GM23248 (cell line): ENCODE data around the gene PDE4C. TPM values are rescaled to one million over a fixed set of nuclear protein-coding genes. Genes with fewer than 3 reads are reported as not detected.
A peak's percentile ranks its signal among the peaks of the same experiment; 100 is the strongest.

ENCODE experiments used
- DNase-seq: peaks from one replicate; pipeline ENCODE4 v3.0.0-alpha.2; 2015
- H2AFZ ChIP-seq: fragments of 200-600 bp; sonication (generic); 2 replicates; pipeline ENCODE4 v1.6.1; 2016; ENCODE audit warnings: antibody characterized with exemption
- H3F3A ChIP-seq: fragments of 200-600 bp; sonication (generic); 2 replicates; pipeline ENCODE4 v1.6.1; 2016; ENCODE audit warnings: mild to moderate bottlenecking, antibody characterized with exemption, mixed run types; ENCODE audit not compliant: insufficient read depth
- H3K27ac ChIP-seq: fragments of 200-600 bp; sonication (generic); 2 replicates; pipeline ENCODE4 v1.5.1; 2016; ENCODE audit warnings: mild to moderate bottlenecking
- H3K27me3 ChIP-seq: fragments of 200-600 bp; sonication (generic); replicated peaks from 2 replicates; pipeline ENCODE4 v1.6.1; 2016; ENCODE audit warnings: mild to moderate bottlenecking; ENCODE audit not compliant: insufficient read depth
- H3K36me3 ChIP-seq: fragments of 200-600 bp; sonication (generic); 2 replicates; pipeline ENCODE4 v1.6.1; 2016; ENCODE audit warnings: low read depth, mild to moderate bottlenecking
- H3K4me1 ChIP-seq: fragments of 200-600 bp; sonication (generic); 2 replicates; pipeline ENCODE4 v1.6.1; 2016; ENCODE audit warnings: mild to moderate bottlenecking; ENCODE audit not compliant: insufficient read depth
- H3K4me2 ChIP-seq: fragments of 200-600 bp; sonication (generic); one replicate; pipeline ENCODE4 v1.6.1; 2016; ENCODE audit warnings: mild to moderate bottlenecking; ENCODE audit not compliant: unreplicated experiment
- H3K4me3 ChIP-seq: fragments of 200-600 bp; sonication (generic); 2 replicates; pipeline ENCODE4 v1.5.1; 2016; ENCODE audit warnings: mild to moderate bottlenecking
- H3K79me2 ChIP-seq: fragments of 200-600 bp; sonication (generic); 2 replicates; pipeline ENCODE4 v1.6.1; 2016; ENCODE audit warnings: mild to moderate bottlenecking; ENCODE audit not compliant: insufficient read depth
- H3K9ac ChIP-seq: fragments of 200-600 bp; sonication (generic); 2 replicates; pipeline ENCODE4 v1.6.1; 2016; ENCODE audit warnings: mild to moderate bottlenecking
- H3K9me2 ChIP-seq: fragments of 200-600 bp; sonication (generic); 2 replicates; pipeline ENCODE4 v1.6.1; 2016; ENCODE audit warnings: mixed run types, mild to moderate bottlenecking, moderate library complexity; ENCODE audit not compliant: insufficient read depth
- H3K9me3 ChIP-seq: fragments of 200-600 bp; sonication (generic); one replicate; pipeline ENCODE4 v1.6.1; 2017; ENCODE audit warnings: low read depth
- H4K20me1 ChIP-seq: fragments of 200-600 bp; sonication (generic); 2 replicates; pipeline ENCODE4 v1.6.0; 2016; ENCODE audit not compliant: insufficient read depth
- EZH2 ChIP-seq: fragments of 200-600 bp; sonication (generic); IDR thresholded peaks from 2 replicates; pipeline ENCODE4 v1.6.1; 2018; ENCODE audit warnings: antibody characterized with exemption, mild to moderate bottlenecking; ENCODE audit not compliant: insufficient read depth, poor library complexity, severe bottlenecking
- EZH2phosphoT487 ChIP-seq: fragments of 200-600 bp; sonication (generic); IDR thresholded peaks from 2 replicates; pipeline ENCODE4 v1.6.1; 2018; ENCODE audit warnings: antibody characterized with exemption, moderate library complexity, mild to moderate bottlenecking, low read depth; ENCODE audit not compliant: insufficient read depth
- WGBS, 2 experiments: methylation state at CpG; one replicate each; pipeline ENCODE4 v1.1.6; 2015 to 2017; ENCODE audit warnings: low lambda C conversion rate in 2 of 2, low coverage in 1 of 2; ENCODE audit errors: missing lambda C conversion rate in 2 of 2; 5-methylcytosine and 5-hydroxymethylcytosine counted together
- in situ Hi-C: fragments of 300-500 bp; cut with MboI; formaldehyde crosslinking; loops from 2 replicates; pipeline ENCODE4 v1.15.0; 2020
- polyA plus RNA-seq: library from polyadenylated mRNA; unstranded; fragments of >200 nt; fragmentation: Nextera tagmentation; extraction: Ambion mirVana; gene quantifications from 2 replicates; pipeline ENCODE4 v1.2.1, GENCODE V29; 2016
- total RNA-seq: library from RNA; depleted of rRNA; stranded (reverse); fragments of >200 nt; shearing (Covaris generic); gene quantifications from 2 replicates; pipeline ENCODE4 v1.2.3, GENCODE V29; 2014

PDE4C gene
- total and polyA plus RNA-seq, 2 experiments from 2014 or later = 0.22 to 0.40 TPM

- peak overlapping the region; percentile 47 for H3K9ac ChIP-seq
- in situ Hi-C loops = no loop called here
- H3F3A ChIP-seq = peaks cover 11% of the 10 kb centered on the region; the same call in 1 of the 2 replicates
- peak overlapping the region; percentile 68 for H3K4me2 ChIP-seq
- H3K9me3 ChIP-seq = no peaks in the 10 kb centered on the region
- H2AFZ ChIP-seq = peak overlapping the region; percentile 2; the same call in 1 of the 2 replicates
- TF ChIP-seq EZH2 = no peak
- TF ChIP-seq EZH2phosphoT487 = no peak
- 5 to 9% methylated on average over 31 to 32 of the region's 32 CpGs for WGBS, 2 experiments
- no peaks in the 10 kb centered on the region for H3K79me2 ChIP-seq
- no peaks in the 10 kb centered on the region for H3K36me3 ChIP-seq
- no peaks in the 10 kb centered on the region for H3K9me2 ChIP-seq
- H3K4me3 ChIP-seq = peak overlapping the region; percentile 45
- H3K4me1 ChIP-seq = peaks cover 17% of the 10 kb centered on the region
- H3K27ac ChIP-seq = peak overlapping the region; percentile 79
- peak; percentile 95 for DNase-seq
- H3K27me3 ChIP-seq = no peaks in the 10 kb centered on the region
- H4K20me1 ChIP-seq = no peaks in the 10 kb centered on the region
Observed at GRCh38 chr19:18208098-18208951, 17.9 kb downstream of the PDE4C start.

DNA sequence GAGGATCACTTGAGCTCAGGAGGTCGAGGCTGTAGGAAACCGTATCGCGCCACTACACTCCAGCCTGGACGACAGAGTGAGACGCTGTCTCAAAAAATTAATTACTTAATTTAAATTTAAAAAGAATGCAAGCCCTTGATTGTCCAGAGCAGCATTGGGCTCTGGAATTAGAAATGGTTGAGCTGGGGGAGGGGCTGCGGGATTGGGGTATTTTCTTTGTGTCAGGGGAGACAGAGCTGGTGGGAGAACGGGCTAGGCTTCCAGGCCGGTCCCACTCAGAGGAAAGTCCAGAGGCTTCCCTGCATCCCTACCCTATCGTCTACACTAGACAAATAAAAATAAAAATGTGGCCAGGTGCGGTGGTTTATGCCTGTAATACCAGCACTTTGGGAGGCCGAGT, 20.2 kb downstream of the PDE4C start:
- H3K4me3 ChIP-seq = no peak overlapping the region

DNA sequence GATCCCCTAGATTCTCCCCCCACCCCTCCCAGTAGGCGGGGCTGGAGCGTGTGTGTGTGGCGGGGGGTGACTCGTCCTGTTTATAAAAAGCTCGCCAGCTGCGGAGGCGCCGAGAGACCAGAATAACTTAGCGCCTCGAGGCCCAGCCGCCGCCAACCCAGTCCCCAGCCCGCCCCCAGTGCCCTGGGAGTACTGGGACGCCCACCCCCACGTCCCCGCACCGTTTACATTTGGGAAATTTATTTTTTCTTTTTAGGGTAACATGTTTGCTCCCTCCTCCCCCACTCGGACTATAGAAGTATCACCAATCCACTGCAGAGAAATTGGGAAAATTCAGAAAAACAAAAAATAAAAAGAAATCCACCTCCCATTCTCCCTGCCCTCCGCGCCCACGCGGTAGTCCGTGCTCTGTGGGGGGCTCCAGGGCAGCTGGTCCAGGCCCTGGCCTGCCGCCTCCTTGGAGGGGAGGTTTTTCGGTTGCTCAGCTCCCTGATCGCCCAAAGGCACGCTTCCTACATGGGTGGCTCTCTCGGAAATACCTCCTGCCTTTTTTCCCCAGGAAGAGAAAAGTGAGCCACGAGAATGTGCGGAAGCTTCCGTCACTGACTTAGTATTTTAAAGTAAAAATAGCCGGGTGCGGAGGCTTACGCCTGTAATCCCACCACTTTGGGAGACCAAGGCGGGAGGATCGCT, 20.9 kb downstream of the PDE4C start:
- peak overlapping the region; percentile 95 for H3K9ac ChIP-seq
- H3K27me3 ChIP-seq = no peaks in the 10 kb centered on the region
- no peaks in the 10 kb centered on the region for H3K36me3 ChIP-seq
- TF ChIP-seq EZH2phosphoT487 (no peak), EZH2 (no peak)
- 22 to 30% methylated on average over 26 to 36 of the region's 36 CpGs for WGBS, 2 experiments
- peaks cover 11% of the 10 kb centered on the region; the same call in 1 of the 2 replicates for H3F3A ChIP-seq
- peak overlapping the region; percentile 79 for H3K4me3 ChIP-seq
- peaks cover 15% of the 10 kb centered on the region for H3K4me1 ChIP-seq
- H3K9me3 ChIP-seq = no peaks in the 10 kb centered on the region
- H3K4me2 ChIP-seq = peak overlapping the region; percentile 96
- H4K20me1 ChIP-seq = no peaks in the 10 kb centered on the region
- peak overlapping the region; percentile 98 for H3K27ac ChIP-seq
- in situ Hi-C loops = no loop called here
- peak overlapping the region; percentile 84 for H2AFZ ChIP-seq
- no peaks in the 10 kb centered on the region for H3K9me2 ChIP-seq
- DNase-seq = peak; percentile 92
- H3K79me2 ChIP-seq = no peaks in the 10 kb centered on the region

More for the DNA sequence above, 20.2 kb downstream of the PDE4C start:
- H3K4me1 ChIP-seq = peaks cover 17% of the 10 kb centered on the region
- H3K9ac ChIP-seq = no peak overlapping the region; the same call in 1 of the 2 replicates
- H3K36me3 ChIP-seq = no peaks in the 10 kb centered on the region
- H2AFZ ChIP-seq = no peak overlapping the region
- no peak overlapping the region for H3K27ac ChIP-seq
- no peaks in the 10 kb centered on the region for H3K9me2 ChIP-seq
- no peaks in the 10 kb centered on the region for H3K27me3 ChIP-seq
- peaks cover 11% of the 10 kb centered on the region; the same call in 1 of the 2 replicates for H3F3A ChIP-seq
- no peak for TF ChIP-seq EZH2phosphoT487
- TF ChIP-seq EZH2 = no peak
- no peaks in the 10 kb centered on the region for H4K20me1 ChIP-seq
- H3K9me3 ChIP-seq = no peaks in the 10 kb centered on the region
- no peak overlapping the region for H3K4me2 ChIP-seq
- DNase-seq = no peak
- in situ Hi-C loops = no loop called here
- WGBS, 2 experiments = 94 to 97% methylated on average over 12 of the region's 12 CpGs
- H3K79me2 ChIP-seq = no peaks in the 10 kb centered on the region

- no peaks in the 10 kb centered on the region for H3K9me3 ChIP-seq
- peaks cover 14% of the 10 kb centered on the region for H3K4me1 ChIP-seq
- peaks cover 11% of the 10 kb centered on the region; the same call in 1 of the 2 replicates for H3F3A ChIP-seq
- peak; percentile 64 for DNase-seq
- no peaks in the 10 kb centered on the region for H3K36me3 ChIP-seq
- H4K20me1 ChIP-seq = no peaks in the 10 kb centered on the region
- H3K4me3 ChIP-seq = peak overlapping the region; percentile 79
- WGBS, 2 experiments = 1 to 3% methylated on average over 22 of the region's 22 CpGs
- peak overlapping the region; percentile 96 for H3K4me2 ChIP-seq
- no peaks in the 10 kb centered on the region for H3K9me2 ChIP-seq
- no peak for TF ChIP-seq EZH2phosphoT487
- no peak for TF ChIP-seq EZH2
- peak overlapping the region; percentile 84 for H2AFZ ChIP-seq
- in situ Hi-C loops = no loop called here
- H3K27me3 ChIP-seq = no peaks in the 10 kb centered on the region
- H3K27ac ChIP-seq = peak overlapping the region; percentile 98
- peak overlapping the region; percentile 95 for H3K9ac ChIP-seq
- no peaks in the 10 kb centered on the region for H3K79me2 ChIP-seq
Observed at GRCh38 chr19:18204394-18205199, 21.6 kb downstream of the PDE4C start.
